SU-DHL-6 (cell line): ENCODE measurements around the gene ASCC3.

Experiments used
- H2AFZ ChIP-seq: fragments of 200-600 bp; sonication (generic); 2 replicates; pipeline ENCODE4 v1.6.1; 2014; ENCODE audit warnings: low read depth, mild to moderate bottlenecking, moderate library complexity, mixed read lengths, antibody characterized with exemption, low read length; ENCODE audit not compliant: severe bottlenecking
- H3F3A ChIP-seq: fragments of 200-600 bp; shearing (Covaris generic); 2 replicates; pipeline ENCODE4 v1.6.0; 2016; ENCODE audit warnings: antibody characterized with exemption, mild to moderate bottlenecking; ENCODE audit not compliant: insufficient read depth
- H3K27ac ChIP-seq: fragments of 200-600 bp; sonication (generic); 2 replicates; pipeline ENCODE4 v1.5.1; 2016; ENCODE audit warnings: low read depth, mild to moderate bottlenecking, low read length, moderate library complexity, mixed read lengths
- H3K27me3 ChIP-seq: fragments of 200-600 bp; sonication (generic), shearing (Covaris generic); 2 replicates; pipeline ENCODE4 v1.6.0; 2014; ENCODE audit warnings: mild to moderate bottlenecking, low read length
- H3K36me3 ChIP-seq: fragments of 200-600 bp; sonication (generic); 2 replicates; pipeline ENCODE4 v1.6.1; 2014; ENCODE audit warnings: mild to moderate bottlenecking, low read length, mixed read lengths
- H3K4me2 ChIP-seq: fragments of 300-600, 200-600 bp; shearing (Covaris generic), sonication (generic); 2 replicates; pipeline ENCODE4 v1.6.0; 2014; ENCODE audit warnings: low read length, low read depth, mild to moderate bottlenecking; ENCODE audit not compliant: poor library complexity, severe bottlenecking
- H3K4me3 ChIP-seq: fragments of 200-600 bp; sonication (generic); 2 replicates; pipeline ENCODE4 v1.5.1; 2014; ENCODE audit warnings: antibody characterized with exemption, low read length, mild to moderate bottlenecking, mixed read lengths; ENCODE audit not compliant: insufficient read depth, poor library complexity, severe bottlenecking
- H3K79me2 ChIP-seq: fragments of 200-600 bp; sonication (generic); 2 replicates; pipeline ENCODE4 v1.6.1; 2014; ENCODE audit warnings: mild to moderate bottlenecking, low read length, moderate library complexity; ENCODE audit not compliant: insufficient read depth
- H3K9ac ChIP-seq: fragments of 200-600 bp; sonication (generic); 2 replicates; pipeline ENCODE4 v1.7.0; 2014; ENCODE audit warnings: mild to moderate bottlenecking, low read length
- H3K9me2 ChIP-seq: fragments of 200-600 bp; sonication (generic); replicated peaks from 2 replicates; pipeline ENCODE4 v1.6.1; 2014; ENCODE audit warnings: low read length; ENCODE audit not compliant: insufficient read depth
- H3K9me3 ChIP-seq: fragments of 200-600 bp; sonication (generic); 2 replicates; pipeline ENCODE4 v1.6.1; 2014; ENCODE audit warnings: low read length, mixed read lengths; ENCODE audit not compliant: insufficient read depth
- H4K20me1 ChIP-seq: fragments of 200-600 bp; sonication (generic); 2 replicates; pipeline ENCODE4 v1.6.1; 2014; ENCODE audit warnings: low read depth, mild to moderate bottlenecking, antibody characterized with exemption, low read length, moderate library complexity, mixed read lengths
- CTCF ChIP-seq: fragments of 200-600 bp; sonication (generic); IDR thresholded peaks from one replicate; pipeline ENCODE4 v1.5.1; 2017; ENCODE audit warnings: antibody characterized with exemption, mild to moderate bottlenecking, low read length, moderate library complexity; ENCODE audit not compliant: insufficient read depth, poor library complexity, severe bottlenecking
- EZH2phosphoT487 ChIP-seq: fragments of 200-600 bp; sonication (generic), shearing (Covaris generic); conservative IDR thresholded peaks from 2 replicates; pipeline ENCODE4 v1.6.1; 2018; ENCODE audit warnings: mild to moderate bottlenecking, antibody characterized with exemption, low read length, moderate library complexity, mixed read lengths

The ASCC3 gene

DNA sequence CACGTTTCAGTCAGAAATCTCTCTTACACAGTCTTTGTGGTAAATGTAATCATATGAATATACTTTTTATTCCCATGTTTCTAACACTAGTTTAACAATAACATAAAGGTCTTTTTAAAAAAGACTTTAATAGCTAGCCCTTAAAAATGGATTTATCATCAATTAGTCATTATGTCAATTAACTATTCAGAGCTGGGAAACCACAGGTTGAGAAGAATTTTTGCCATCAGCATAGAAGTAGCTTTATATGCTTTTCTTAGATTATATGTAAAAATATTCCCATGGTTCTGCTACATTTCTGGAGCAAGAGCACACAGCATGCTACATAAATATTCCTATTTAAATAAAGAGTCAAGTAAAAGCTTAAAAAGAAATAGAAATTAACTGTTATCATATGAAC is 35.5 kb downstream of the ASCC3 start:
- no peak overlapping the region for H3K4me2 ChIP-seq
- no peaks in the 10 kb centered on the region for H3K27me3 ChIP-seq
- H3K9me2 ChIP-seq: no peaks in the 10 kb centered on the region
- no peak overlapping the region for H3K27ac ChIP-seq
- peaks cover 29% of the 10 kb centered on the region for H3K79me2 ChIP-seq
- H3K9ac ChIP-seq: no peak overlapping the region
- no peaks in the 10 kb centered on the region for H4K20me1 ChIP-seq
- H3F3A ChIP-seq: no peaks in the 10 kb centered on the region
- H2AFZ ChIP-seq: no peak overlapping the region
- H3K9me3 ChIP-seq: no peaks in the 10 kb centered on the region
- H3K36me3 ChIP-seq: peaks cover 17% of the 10 kb centered on the region; the same call in 1 of the 2 replicates
- TF ChIP-seq CTCF (no peak), EZH2phosphoT487 (no peak)
- H3K4me3 ChIP-seq: no peak overlapping the region

- H3K4me3 ChIP-seq: no peak overlapping the region
Observed at GRCh38 chr6:100839419-100839818, 41.7 kb downstream of the ASCC3 start.

DNA sequence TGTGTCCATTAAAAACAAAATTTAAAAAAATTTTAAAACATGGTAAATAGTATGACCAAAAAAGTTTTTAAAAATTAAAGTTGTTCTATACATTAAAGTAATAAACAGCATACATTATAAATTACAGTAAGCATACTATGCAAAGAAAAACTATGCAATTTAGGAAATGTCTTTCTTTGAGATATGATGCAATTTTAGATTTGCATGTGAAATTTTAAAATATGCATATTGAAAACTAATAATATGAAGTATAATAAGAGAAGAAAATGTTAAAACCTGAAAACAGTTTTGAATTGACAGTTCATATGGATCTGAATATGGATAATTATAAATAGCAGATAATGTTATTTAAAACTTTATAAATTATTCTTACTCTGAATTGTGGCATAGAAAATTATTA is 43.1 kb downstream of the ASCC3 start:
- Histone ChIP-seq H3F3A (no peaks in the 10 kb centered on the region), H3K4me2 (no peak overlapping the region), H4K20me1 (peaks cover 3% of the 10 kb centered on the region; the same call in 1 of the 2 replicates), H3K27me3 (no peaks in the 10 kb centered on the region), H2AFZ (no peak overlapping the region), H3K4me3 (no peak overlapping the region), H3K36me3 (peaks cover 22% of the 10 kb centered on the region), H3K27ac (no peak overlapping the region), H3K9me2 (no peaks in the 10 kb centered on the region), H3K9me3 (no peaks in the 10 kb centered on the region), H3K79me2 (peaks cover 47% of the 10 kb centered on the region), H3K9ac (no peak overlapping the region)
- TF ChIP-seq CTCF (no peak), EZH2phosphoT487 (no peak)

More at GRCh38 chr6:100839419-100839818, 41.7 kb downstream of the ASCC3 start:
- no peaks in the 10 kb centered on the region for H3K9me2 ChIP-seq
- H3K36me3 ChIP-seq: peaks cover 22% of the 10 kb centered on the region
- H4K20me1 ChIP-seq: peaks cover 1% of the 10 kb centered on the region; the same call in 1 of the 2 replicates
- no peaks in the 10 kb centered on the region for H3F3A ChIP-seq
- H2AFZ ChIP-seq: no peak overlapping the region
- H3K27ac ChIP-seq: no peak overlapping the region
- no peak for TF ChIP-seq CTCF
- TF ChIP-seq EZH2phosphoT487: no peak
- peaks cover 39% of the 10 kb centered on the region for H3K79me2 ChIP-seq
- no peak overlapping the region for H3K9ac ChIP-seq
- H3K4me2 ChIP-seq: no peak overlapping the region
- H3K27me3 ChIP-seq: no peaks in the 10 kb centered on the region
- no peaks in the 10 kb centered on the region for H3K9me3 ChIP-seq
